Globus pallidus (tissue), 1 donor: Measurements from ENCODE around the gene ABCA2.
"Not testable (repeated sequence)": the region's sequence is repeated elsewhere in the genome, so short reads cannot be mapped to it uniquely, and the experiment has no call there.

Experiments used
- DNase-seq: peaks from one replicate; pipeline ENCODE4 v3.0.0-alpha.2; 2015; ENCODE audit warnings: low spot score

The ABCA2 gene

DNA sequence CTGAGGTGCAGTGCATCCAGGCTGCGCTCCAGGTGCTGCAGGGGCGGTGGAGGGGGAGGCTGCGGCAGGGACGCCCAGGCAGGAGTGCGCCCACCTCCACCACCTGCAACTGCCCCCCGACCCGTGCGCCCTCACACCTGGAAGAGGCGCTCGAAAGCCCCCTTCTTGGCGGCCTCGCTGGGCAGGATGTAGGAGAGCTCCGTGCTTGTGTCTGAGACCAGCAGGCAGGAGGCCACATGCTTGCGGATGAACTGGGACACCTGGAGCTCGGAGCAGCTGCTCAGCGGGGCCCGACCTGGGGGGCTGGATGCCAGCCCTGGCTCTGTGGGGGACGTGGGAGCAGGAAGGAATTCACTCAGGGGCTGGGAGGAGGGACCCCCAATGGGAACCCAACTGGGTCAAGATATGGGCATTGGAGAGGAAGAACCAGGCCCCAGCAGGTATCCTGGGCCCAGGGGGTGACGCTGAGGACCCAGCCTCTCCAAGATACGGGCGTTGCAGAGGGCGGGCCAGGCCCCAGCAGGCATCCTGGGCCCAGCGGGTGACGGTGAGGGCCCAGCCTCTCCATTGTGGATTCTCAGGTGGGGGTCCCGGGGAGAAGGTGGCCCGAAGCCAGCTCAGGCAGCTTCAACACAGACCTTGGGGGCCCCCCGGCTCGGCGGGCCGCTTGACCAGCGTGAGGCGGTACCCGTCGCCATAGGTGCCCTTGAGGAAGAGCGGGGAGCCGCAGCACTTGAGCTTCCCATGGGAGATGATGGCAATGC lies 13.1 kb downstream of the ABCA2 start:
- no peak for DNase-seq

DNA sequence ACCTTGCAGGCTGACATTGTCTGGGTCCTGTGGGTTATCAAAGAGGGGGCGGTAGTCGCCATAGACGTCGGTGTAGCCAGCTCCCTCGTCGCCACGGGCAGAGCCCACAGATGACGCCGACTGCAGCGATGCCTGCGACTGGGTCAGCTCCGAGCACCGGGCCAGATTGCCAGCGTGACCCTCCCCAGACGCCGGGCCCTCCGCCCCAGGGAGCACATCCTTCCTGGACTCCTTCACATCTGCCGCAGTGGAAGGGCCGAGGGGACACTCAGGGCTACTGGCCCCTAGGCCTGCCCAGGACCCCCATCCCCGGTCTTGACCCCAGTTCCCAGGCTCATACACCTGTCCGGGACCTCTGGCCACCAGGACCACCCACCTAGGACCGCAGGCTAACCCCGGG lies 13.9 kb downstream of the ABCA2 start:
- DNase-seq: no peak

GRCh38 chr9:137013571-137013940 lies 14.5 kb downstream of the ABCA2 start:
- no peak for DNase-seq

- no peak for DNase-seq
Observed at GRCh38 chr9:137012694-137013570, 15.1 kb downstream of the ABCA2 start.

DNA sequence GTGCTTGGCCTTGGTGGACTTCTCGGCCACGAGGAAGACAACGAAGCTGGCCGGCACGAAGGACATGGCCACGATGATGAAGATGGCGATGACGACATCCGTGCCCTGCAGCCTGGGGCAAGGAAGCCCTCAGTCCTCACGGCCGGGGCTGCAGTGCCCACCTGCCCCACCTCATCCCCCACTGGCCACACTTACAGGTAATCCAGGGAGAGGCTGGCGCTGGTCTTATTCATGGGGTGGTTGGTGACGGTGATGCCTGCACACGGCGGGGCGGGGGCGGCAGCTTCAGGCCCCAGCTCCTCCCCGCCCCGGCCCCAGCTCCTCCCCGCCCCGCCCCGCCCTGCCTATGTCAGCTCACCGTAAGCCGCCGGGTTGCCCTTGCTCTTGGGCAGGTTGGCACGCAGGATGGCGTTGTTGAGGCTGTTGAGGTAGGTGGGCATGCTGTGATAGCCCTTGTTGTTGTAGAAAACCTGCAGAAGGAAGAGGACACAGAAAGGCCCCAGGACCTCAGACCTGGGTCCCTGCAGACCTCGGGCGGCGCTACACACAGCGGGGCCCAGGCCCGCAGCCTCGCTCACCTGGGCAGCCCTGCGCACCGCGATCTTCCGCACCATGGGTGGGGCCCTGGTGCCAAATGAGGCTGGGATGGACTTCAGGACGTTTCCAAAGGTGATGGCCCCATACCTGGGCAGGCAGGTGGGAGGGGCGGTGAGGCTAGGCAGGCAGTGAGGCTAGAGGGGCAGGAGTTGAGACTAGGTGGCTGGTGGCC lies 15.9 kb downstream of the ABCA2 start:
- no peak for DNase-seq

- DNase-seq: no peak
Observed at GRCh38 chr9:137011156-137011555, 16.9 kb downstream of the ABCA2 start.

GRCh38 chr9:137009938-137010732 lies 17.9 kb downstream of the ABCA2 start:
- DNase-seq: no peak

DNA sequence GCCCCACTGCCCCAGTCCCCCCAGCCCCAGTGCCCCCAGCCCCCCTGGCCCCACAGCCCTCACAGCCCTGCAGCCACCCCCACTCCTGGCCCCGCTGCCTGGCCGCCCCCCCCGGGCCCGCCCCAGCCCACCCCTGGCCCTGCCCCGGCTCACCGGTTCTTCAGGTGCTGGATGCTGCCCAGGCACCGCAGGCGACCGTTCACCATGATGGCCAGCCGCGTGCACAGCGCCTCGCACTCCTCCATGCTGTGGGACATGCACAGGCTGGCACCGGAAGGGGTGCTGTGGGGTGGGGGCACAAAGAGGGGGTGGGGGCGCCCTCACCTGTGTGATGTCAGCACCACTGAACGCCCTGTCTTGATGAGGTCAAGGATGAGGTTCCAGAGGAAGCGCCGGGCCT lies 18.8 kb downstream of the ABCA2 start:
- no peak for DNase-seq

- DNase-seq: no peak
Observed at GRCh38 chr9:137008312-137008711, 19.7 kb downstream of the ABCA2 start.

- no peak for DNase-seq
Observed at GRCh38 chr9:137007816-137008270, 20.2 kb downstream of the ABCA2 start.

DNA sequence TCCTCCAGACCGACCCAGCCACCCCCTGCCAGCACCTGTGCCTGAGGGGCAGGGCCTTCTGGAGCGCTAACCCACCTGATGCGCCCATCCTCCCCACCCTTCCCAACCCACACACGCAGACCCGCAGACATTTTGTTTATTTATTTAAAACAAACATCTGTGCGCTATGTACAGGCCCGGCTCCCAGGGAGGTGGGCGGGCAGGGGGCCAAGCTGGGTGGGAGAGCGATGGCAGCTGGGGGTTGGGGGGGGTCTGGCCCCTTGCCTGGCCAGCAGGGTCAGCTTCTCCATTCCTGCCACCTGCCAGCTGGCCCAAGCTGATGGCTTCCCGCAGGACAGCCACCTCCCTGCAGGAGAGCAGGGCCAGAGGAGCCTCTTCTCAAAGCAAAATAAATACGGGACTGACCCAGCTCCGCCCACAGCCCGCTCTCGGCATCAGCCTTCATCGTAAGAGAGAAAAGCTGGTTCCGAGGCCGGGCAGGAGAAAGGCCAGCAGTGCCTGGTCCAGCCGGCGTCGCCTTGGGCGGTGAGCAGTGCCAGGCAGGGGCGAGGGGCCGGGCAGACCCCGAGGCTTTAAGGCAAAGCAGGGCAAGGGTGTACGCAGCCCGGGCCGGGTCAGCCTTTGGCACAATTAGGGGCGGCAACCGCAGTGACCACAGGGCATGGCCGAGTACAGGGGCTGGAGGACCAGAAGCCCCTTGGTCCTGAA lies 20.8 kb downstream of the ABCA2 start:
- no peak for DNase-seq

GRCh38 chr9:137006116-137007003 lies 21.7 kb downstream of the ABCA2 start:
- no peak for DNase-seq

- DNase-seq: not testable (repeated sequence)
Observed at GRCh38 chr9:137004285-137004684, 23.8 kb downstream of the ABCA2 start.

DNA sequence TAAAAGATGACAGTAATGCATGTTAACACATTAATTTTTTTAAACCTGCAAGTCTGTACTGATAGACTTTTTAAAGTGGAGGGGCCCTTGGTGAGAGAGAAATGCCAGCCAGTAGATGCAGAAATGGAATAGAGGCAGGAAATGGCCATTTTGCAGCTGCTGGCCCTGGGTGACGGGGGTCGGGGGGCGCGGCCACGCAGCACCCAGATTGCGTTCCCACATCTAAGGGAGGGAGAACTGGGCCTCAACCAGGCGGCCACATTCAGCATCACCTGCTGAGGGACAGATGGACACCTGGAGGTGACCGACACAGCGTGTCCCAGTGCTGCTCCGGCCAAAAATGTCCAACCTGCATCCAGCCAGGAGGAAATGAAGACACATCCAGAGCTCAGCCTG lies 25.4 kb downstream of the ABCA2 start:
- no peak for DNase-seq

DNA sequence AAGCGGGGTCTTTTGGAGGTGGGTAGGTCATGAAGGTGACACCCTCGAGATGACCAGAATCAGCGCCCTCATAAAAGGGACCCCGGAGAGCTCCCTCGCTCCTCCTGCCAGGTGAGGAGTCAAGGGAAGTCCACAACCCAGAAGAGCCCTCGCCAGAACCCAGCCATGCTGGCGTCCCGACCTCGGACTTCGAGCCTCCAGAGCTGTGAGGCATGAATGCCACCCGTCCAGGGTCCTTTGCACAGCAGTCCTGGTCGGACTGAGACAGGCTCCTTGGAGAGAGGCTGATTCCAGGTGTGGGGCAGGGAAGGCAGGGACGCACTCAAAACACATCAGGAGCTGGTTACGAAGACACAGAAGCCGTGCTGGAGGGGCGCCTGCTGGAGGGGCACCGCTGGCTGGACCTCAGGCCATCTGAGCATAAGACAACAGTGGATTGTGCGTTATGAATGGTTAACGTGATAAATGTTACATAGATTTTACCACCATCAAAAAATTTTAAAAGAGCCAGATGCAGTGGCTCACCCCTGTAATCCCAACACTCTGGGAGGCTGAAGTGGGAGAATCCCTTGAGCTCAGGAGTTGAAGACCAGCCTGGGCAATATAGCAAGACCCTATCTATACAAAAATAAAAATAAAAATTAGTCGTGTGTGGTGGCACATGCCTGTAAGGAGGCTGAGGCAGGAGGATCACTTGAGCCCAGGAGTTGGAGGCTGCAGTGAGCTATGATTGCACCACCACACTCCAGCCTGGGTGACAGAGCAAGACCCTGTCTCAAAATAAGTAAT lies 26.0 kb downstream of the ABCA2 start:
- no peak for DNase-seq

- no peak for DNase-seq
Observed at GRCh38 chr9:137000177-137000930, 27.7 kb downstream of the ABCA2 start.

DNA sequence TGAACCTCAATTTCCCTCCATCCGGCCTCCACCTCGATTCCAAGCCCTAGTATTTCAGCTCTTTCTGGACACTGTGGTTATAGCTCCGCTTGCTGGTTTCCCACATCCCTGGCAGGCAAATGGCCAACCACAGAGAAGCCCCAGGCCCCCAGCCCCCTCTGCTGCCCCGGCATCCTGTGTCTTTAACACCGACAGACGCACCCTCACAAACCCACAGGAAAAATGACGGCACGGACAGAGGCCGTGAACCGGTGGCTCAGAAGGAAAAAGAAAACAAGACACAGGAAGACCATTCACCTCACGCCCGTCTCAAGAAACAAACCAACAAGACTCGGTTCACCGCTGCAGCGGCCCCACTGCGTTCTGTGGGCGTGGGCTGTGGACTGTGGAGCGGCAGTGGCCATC lies 30.2 kb downstream of the ABCA2 start:
- DNase-seq: no peak

GRCh38 chr9:136997371-136997770 lies 30.7 kb downstream of the ABCA2 start:
- no peak for DNase-seq
